BLaER1 treated with 17β-estradiol and CSF1 and Interleukin-3, amounts not matched to agents 10 nM and 100 nM (cell line): ENCODE measurements around the gene PANK4.

Experiments
- H3K27ac ChIP-seq, 11 experiments: shearing (Covaris generic); formaldehyde crosslinking; 2 replicates each; pipeline ENCODE4 v1.8.1; 2022
- H3K27me3 ChIP-seq, 11 experiments: shearing (Covaris generic); formaldehyde crosslinking; 2 replicates each; pipeline ENCODE4 v1.8.1; 2022
- H3K36me3 ChIP-seq, 11 experiments: shearing (Covaris generic); formaldehyde crosslinking; 2 replicates each; pipeline ENCODE4 v1.8.1; 2022
- H3K4me1 ChIP-seq, 10 experiments: shearing (Covaris generic); formaldehyde crosslinking; 2 replicates each; pipeline ENCODE4 v1.8.1; 2022
- H3K4me2 ChIP-seq, 11 experiments: shearing (Covaris generic); formaldehyde crosslinking; 2 replicates each; pipeline ENCODE4 v1.8.1; 2022
- H3K4me3 ChIP-seq, 10 experiments: shearing (Covaris generic); formaldehyde crosslinking; 2 replicates each; pipeline ENCODE4 v1.8.1; 2022
- H3K9ac ChIP-seq, 11 experiments: shearing (Covaris generic); formaldehyde crosslinking; 2 replicates each; pipeline ENCODE4 v1.8.1; 2022
- H3K9me3 ChIP-seq, 11 experiments: shearing (Covaris generic); formaldehyde crosslinking; replicated peaks in 1 of 11; 2 replicates each; pipeline ENCODE4 v1.8.1; 2022
- H4K20me1 ChIP-seq, 11 experiments: shearing (Covaris generic); formaldehyde crosslinking; 2 replicates each; pipeline ENCODE4 v1.8.1; 2022
- Cebpa-rat ChIP-seq, 11 experiments: shearing (Covaris generic); IDR thresholded peaks; 2 replicates each; pipeline ENCODE4 v1.8.1; 2022

Gene PANK4

DNA sequence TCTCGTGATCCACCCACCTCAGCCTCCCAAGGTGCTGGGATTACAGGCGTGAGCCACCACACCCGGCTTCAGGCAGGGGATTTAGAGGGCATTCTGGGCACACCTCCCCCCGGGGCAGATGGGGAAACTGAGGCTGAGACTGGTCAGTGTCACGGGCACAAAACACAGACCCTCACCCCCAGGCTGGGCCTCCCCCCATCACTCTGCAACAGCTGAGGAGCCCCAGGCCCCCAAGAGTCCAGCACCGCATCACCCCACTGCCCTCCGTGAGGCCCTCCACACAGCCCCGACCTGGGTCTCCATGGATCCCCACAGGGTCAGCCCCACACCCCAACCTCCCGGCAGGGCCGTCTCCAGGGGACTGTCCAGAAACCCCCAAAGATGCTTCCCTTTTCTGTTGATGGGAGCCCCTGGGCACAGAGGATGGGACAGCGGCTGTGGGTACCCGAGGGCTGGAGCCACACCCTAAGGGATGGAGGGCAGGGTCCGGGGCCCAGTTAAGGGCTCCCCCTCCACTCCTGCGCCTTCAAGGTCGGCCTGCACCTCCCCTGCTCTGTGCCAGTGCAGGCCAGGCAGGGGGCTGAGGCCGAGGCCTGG lies 40.8 kb upstream of the PANK4 start:
- Histone ChIP-seq H3K9ac (no peak overlapping the region), H3K36me3 (peaks cover 0 to 23% (median 0%) of the 10 kb centered on the region in 11 experiments; a peak in 6 of 22 replicates), H3K4me3 (no peak overlapping the region), H3K27me3 (no peaks in the 10 kb centered on the region), H3K9me3 (peaks cover 0 to 20% (median 0%) of the 10 kb centered on the region in 11 experiments; a peak in 3 of 22 replicates), H3K27ac (no peak overlapping the region), H3K4me2 (peak overlapping the region in 3 of 11 experiments; percentile 5 to 70 (median 43); a peak in 5 of 22 replicates), H3K4me1 (peaks cover 58 to 90% (median 72%) of the 10 kb centered on the region in 10 experiments), H4K20me1 (peaks cover 0 to 26% (median 4%) of the 10 kb centered on the region in 11 experiments; a peak in 12 of 22 replicates)
- TF ChIP-seq Cebpa-rat (IDR thresholded peaks at IDR 0.05): no peak

- H3K4me2 ChIP-seq: peak overlapping the region in 9 of 11 experiments; percentile 81 to 100 (median 91); a peak in 15 of 22 replicates
- H3K36me3 ChIP-seq: peaks cover 0 to 31% (median 0%) of the 10 kb centered on the region in 11 experiments; a peak in 6 of 22 replicates
- H4K20me1 ChIP-seq: peaks cover 1 to 34% (median 12%) of the 10 kb centered on the region in 11 experiments; a peak in 14 of 22 replicates
- H3K4me1 ChIP-seq: peaks cover 66 to 90% (median 80%) of the 10 kb centered on the region in 10 experiments
- no peaks in the 10 kb centered on the region for H3K27me3 ChIP-seq
- H3K9me3 ChIP-seq: peaks cover 0 to 12% (median 0%) of the 10 kb centered on the region in 11 experiments; a peak in 2 of 22 replicates
- TF ChIP-seq Cebpa-rat (IDR thresholded peaks at IDR 0.05): no peak
- no peak overlapping the region for H3K4me3 ChIP-seq
- no peak overlapping the region; a peak in 1 of 22 replicates for H3K27ac ChIP-seq
- H3K9ac ChIP-seq: peak overlapping the region in 1 of 11 experiments; percentile 29; a peak in 1 of 22 replicates
Observed at GRCh38 chr1:2566101-2567045, 40.0 kb upstream of the PANK4 start.

DNA sequence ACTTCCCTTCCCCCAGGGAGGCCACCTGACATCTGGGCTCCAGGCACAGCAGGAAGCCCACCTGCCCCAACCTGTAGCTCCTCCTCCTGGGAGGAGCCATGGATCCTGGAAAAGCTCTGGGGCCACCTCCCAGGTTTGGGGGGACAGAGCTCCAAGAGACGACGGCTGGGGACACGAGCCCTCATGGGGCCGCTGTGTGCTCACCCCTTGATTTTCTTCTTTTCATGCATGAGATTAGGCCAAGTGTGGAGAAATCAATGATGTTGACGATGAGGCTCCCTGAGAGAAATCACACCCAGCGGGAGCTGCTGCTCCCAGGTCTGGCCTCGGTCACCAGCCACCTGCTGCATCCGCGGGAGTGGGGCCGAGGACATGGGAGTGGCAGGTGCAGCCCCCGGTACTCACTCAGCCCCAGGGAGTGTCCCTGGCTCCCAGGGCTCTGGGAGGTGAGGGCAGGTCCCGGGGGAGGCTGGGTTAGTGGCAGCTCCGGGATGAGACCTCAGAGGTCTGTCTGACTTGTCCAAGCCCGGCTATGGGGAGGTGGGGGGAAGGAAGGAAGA lies 38.5 kb upstream of the PANK4 start:
- H3K4me2 ChIP-seq: peak overlapping the region; percentile 60 to 100 (median 91)
- no peak for TF ChIP-seq Cebpa-rat (IDR thresholded peaks at IDR 0.05)
- H3K27ac ChIP-seq: peak overlapping the region in 2 of 11 experiments; percentile 20 to 25; a peak in 3 of 22 replicates
- H3K9ac ChIP-seq: peak overlapping the region in 5 of 11 experiments; percentile 11 to 95 (median 40); a peak in 5 of 22 replicates
- H4K20me1 ChIP-seq: peaks cover 6 to 49% (median 19%) of the 10 kb centered on the region in 11 experiments; a peak in 14 of 22 replicates
- no peaks in the 10 kb centered on the region for H3K9me3 ChIP-seq
- no peak overlapping the region; a peak in 1 of 20 replicates for H3K4me3 ChIP-seq
- peaks cover 0 to 46% (median 0%) of the 10 kb centered on the region in 11 experiments; a peak in 6 of 22 replicates for H3K36me3 ChIP-seq
- peaks cover 66 to 90% (median 82%) of the 10 kb centered on the region in 10 experiments for H3K4me1 ChIP-seq
- H3K27me3 ChIP-seq: no peaks in the 10 kb centered on the region

GRCh38 chr1:2564006-2564814 lies 37.8 kb upstream of the PANK4 start:
- Histone ChIP-seq H3K27me3 (no peaks in the 10 kb centered on the region), H4K20me1 (peaks cover 6 to 56% (median 20%) of the 10 kb centered on the region in 11 experiments; a peak in 14 of 22 replicates), H3K36me3 (peaks cover 0 to 53% (median 0%) of the 10 kb centered on the region in 11 experiments; a peak in 6 of 22 replicates), H3K9ac (peak overlapping the region in 7 of 11 experiments; percentile 17 to 95 (median 40); a peak in 8 of 22 replicates), H3K4me3 (no peak overlapping the region; a peak in 1 of 20 replicates), H3K4me1 (peaks cover 61 to 90% (median 76%) of the 10 kb centered on the region in 10 experiments), H3K27ac (peak overlapping the region in 2 of 11 experiments; percentile 20 to 25; a peak in 3 of 22 replicates), H3K4me2 (peak overlapping the region; percentile 60 to 100 (median 91)), H3K9me3 (no peaks in the 10 kb centered on the region)
- no peak for TF ChIP-seq Cebpa-rat (IDR thresholded peaks at IDR 0.05)

DNA sequence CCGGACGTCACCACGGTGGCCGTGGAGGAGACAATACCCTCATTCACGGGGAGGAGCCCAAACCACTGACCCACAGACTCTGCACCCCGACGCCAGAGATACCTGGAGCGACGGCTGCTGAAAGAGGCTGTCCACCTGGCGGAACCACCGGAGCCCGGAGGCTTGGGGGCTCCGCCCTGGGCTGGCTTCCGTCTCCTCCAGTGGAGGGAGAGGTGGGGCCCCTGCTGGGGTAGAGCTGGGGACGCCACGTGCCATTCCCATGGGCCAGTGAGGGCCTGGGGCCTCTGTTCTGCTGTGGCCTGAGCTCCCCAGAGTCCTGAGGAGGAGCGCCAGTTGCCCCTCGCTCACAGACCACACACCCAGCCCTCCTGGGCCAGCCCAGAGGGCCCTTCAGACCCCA lies 36.8 kb upstream of the PANK4 start:
- Histone ChIP-seq H3K4me1 (peaks cover 65 to 94% (median 76%) of the 10 kb centered on the region in 10 experiments), H3K9ac (peak overlapping the region in 8 of 11 experiments; percentile 6 to 95 (median 49); a peak in 14 of 22 replicates), H3K27me3 (no peaks in the 10 kb centered on the region), H3K4me3 (peak overlapping the region in 1 of 10 experiments; percentile 18; a peak in 1 of 20 replicates), H3K36me3 (peaks cover 0 to 63% (median 0%) of the 10 kb centered on the region in 11 experiments; a peak in 6 of 22 replicates), H3K27ac (peak overlapping the region in 6 of 11 experiments; percentile 8 to 44 (median 26); a peak in 5 of 22 replicates), H3K9me3 (no peaks in the 10 kb centered on the region), H4K20me1 (peaks cover 6 to 66% (median 20%) of the 10 kb centered on the region in 11 experiments; a peak in 14 of 22 replicates), H3K4me2 (peak overlapping the region; percentile 57 to 100 (median 91))
- no peak for TF ChIP-seq Cebpa-rat (IDR thresholded peaks at IDR 0.05)

DNA sequence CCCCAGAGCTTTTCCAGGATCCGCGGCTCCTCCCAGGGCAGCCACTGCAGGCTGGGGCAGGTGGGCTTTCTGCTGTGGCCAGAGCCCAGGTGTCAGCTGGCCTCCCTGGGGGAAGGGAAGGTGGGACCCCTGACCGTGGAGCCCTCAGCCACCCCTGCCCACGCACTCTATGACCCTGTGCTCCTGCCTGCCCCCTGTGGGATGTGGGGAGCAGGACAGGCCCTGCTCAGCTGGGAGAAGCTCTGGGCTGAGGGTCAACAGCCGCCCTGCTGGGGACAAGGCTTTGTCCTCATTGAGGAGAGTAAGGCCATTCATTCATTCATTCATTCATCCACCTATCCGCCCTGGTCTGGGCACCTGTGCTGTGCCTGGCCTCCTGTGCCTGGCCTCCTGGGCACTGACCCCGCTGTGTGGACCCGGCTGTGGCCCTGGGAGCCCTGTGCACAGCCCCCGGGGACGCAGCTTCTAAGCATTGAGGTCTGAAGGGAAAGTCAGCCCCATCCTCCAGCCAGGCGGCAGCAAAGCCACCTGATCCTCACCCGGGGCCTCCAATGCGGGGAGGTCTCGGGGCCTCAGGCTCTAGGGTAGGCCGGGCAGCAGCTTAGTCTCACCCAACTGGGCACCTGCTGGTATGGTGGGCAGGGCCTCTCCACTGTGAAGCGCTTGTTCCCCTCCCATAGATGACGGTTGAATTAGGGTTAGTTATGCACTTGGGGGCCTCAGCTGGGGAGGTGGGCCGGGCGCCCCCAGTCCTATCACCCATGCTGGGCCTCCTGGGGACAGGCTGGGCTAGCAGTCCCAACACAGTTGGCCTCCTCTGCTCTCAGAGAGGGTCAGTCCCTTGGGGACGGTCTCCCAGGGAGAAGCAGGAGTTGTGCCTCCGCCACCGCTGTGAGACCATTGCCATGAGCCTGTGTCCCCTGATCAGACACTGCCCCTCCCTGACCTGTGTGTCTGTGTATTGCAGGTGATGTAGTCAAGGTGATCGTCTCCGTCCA lies 35.8 kb upstream of the PANK4 start:
- Histone ChIP-seq H3K9ac (peak overlapping the region in 6 of 11 experiments; percentile 9 to 95 (median 28); a peak in 8 of 22 replicates), H3K27ac (peak overlapping the region in 4 of 11 experiments; percentile 2 to 36 (median 16); a peak in 3 of 22 replicates), H3K27me3 (no peaks in the 10 kb centered on the region), H3K4me2 (peak overlapping the region; percentile 57 to 100 (median 91)), H3K4me1 (peaks cover 75 to 98% (median 85%) of the 10 kb centered on the region in 10 experiments), H3K4me3 (peak overlapping the region in 3 of 10 experiments; percentile 7 to 92 (median 78); a peak in 5 of 20 replicates), H3K9me3 (no peaks in the 10 kb centered on the region), H4K20me1 (peaks cover 6 to 76% (median 20%) of the 10 kb centered on the region in 11 experiments; a peak in 14 of 22 replicates), H3K36me3 (peaks cover 0 to 73% (median 0%) of the 10 kb centered on the region in 11 experiments; a peak in 6 of 22 replicates)
- no peak for TF ChIP-seq Cebpa-rat (IDR thresholded peaks at IDR 0.05)
